DOHH2 (cell line): ENCODE results near the gene RNF180.

Experiments
- CTCF ChIP-seq: fragments of 200-600 bp; sonication (generic); IDR thresholded peaks from one replicate; pipeline ENCODE4 v1.5.1; 2014; ENCODE audit warnings: antibody characterized with exemption, mild to moderate bottlenecking, low read depth, low read length; ENCODE audit not compliant: poor library complexity, severe bottlenecking
- EZH2phosphoT487 ChIP-seq: fragments of 200-600 bp; sonication (generic); IDR thresholded peaks from 2 replicates; pipeline ENCODE4 v1.6.1; 2017; ENCODE audit warnings: borderline replicate concordance, mild to moderate bottlenecking, antibody characterized with exemption, low read length, moderate library complexity, mixed read lengths

- TF ChIP-seq CTCF (no peak), EZH2phosphoT487 (no peak)
These were observed 181.7 kb downstream of the RNF180 start for GRCh38 chr5:64347309-64347708.
